CD4-positive, alpha-beta T cell (primary cell): ENCODE measurements around the gene GAS2. TPM values are rescaled to one million over a fixed set of nuclear protein-coding genes. Genes with fewer than 3 reads are reported as not detected.
A peak's percentile ranks its signal among the peaks of the same experiment; 100 is the strongest.

ENCODE experiments used
- ATAC-seq: fragments of 200-7000 bp; cut with Tn5 transposase; one replicate; pipeline ENCODE4 v1.10.0; 2022; ENCODE audit warnings: mild to moderate bottlenecking; ENCODE audit not compliant: poor library complexity
- CTCF ChIA-PET: fragments of 350-600 bp; sonication (Branson Sonifier 250); formaldehyde crosslinking; loops from one replicate; lab custom pipeline; 2021; ENCODE audit warnings: antibody characterized with exemption, inconsistent platforms; lab: Charles Lee
- POLR2A ChIA-PET: fragments of 350-600 bp; sonication (Branson Sonifier 250); formaldehyde crosslinking; loops from one replicate; lab custom pipeline; 2021; ENCODE audit warnings: antibody characterized with exemption, inconsistent platforms; lab: Charles Lee
- DNase-seq, 14 experiments: peaks; one replicate each; pipeline ENCODE4 v3.0.0-alpha.2; 2013 to 2020; ENCODE audit warnings: mixed read lengths in 2 of 14
- H3K27ac ChIP-seq, 2 donors: one replicate each; pipeline versions ENCODE4 v1.5.1 to v1.7.0; 2013; ENCODE audit warnings: low read length in 2 of 2, low read depth in 1 of 2, mild to moderate bottlenecking in 1 of 2
- H3K27me3 ChIP-seq, 2 experiments: 1 replicate in 1 of 2; 2 replicates in 1 of 2; pipeline versions ENCODE4 v1.6.1 to v1.7.0; 2013; ENCODE audit warnings: low read length in 2 of 2, control low read depth in 1 of 2, mild to moderate bottlenecking in 1 of 2, moderate library complexity in 1 of 2; ENCODE audit not compliant: insufficient read depth in 2 of 2, control insufficient read depth in 1 of 2
- H3K36me3 ChIP-seq: one replicate; pipeline ENCODE4 v1.6.1; 2013; ENCODE audit warnings: low read length, control low read depth; ENCODE audit not compliant: insufficient read depth
- H3K4me1 ChIP-seq: one replicate; pipeline ENCODE4 v1.6.1; 2013; ENCODE audit warnings: low read length, control low read depth; ENCODE audit not compliant: insufficient read depth
- H3K4me3 ChIP-seq: one replicate; pipeline ENCODE4 v1.5.1; 2013; ENCODE audit warnings: mild to moderate bottlenecking, low read length, moderate library complexity
- H3K9me3 ChIP-seq, 2 experiments: 1 replicate in 1 of 2; 2 replicates in 1 of 2; pipeline versions ENCODE4 v1.6.1 to v1.7.0; 2013; ENCODE audit warnings: low read length in 2 of 2, mild to moderate bottlenecking in 2 of 2, control low read depth in 1 of 2, moderate library complexity in 1 of 2; ENCODE audit not compliant: control insufficient read depth in 1 of 2, insufficient read depth in 1 of 2
- H3K27ac Mint-ChIP-seq: one replicate; pipeline ENCODE4 v1.8.0; 2020; ENCODE audit warnings: mixed read lengths
- H3K27me3 Mint-ChIP-seq: one replicate; pipeline ENCODE4 v1.8.0; 2021; ENCODE audit warnings: mixed read lengths
- H3K36me3 Mint-ChIP-seq: one replicate; pipeline ENCODE4 v1.8.0; 2021; ENCODE audit warnings: low read depth, mixed read lengths
- H3K4me1 Mint-ChIP-seq: one replicate; pipeline ENCODE4 v1.8.0; 2021; ENCODE audit warnings: low read depth, mixed read lengths
- H3K4me3 Mint-ChIP-seq: one replicate; pipeline ENCODE4 v1.8.0; 2020; ENCODE audit warnings: mild to moderate bottlenecking, mixed read lengths
- H3K9me3 Mint-ChIP-seq: one replicate; pipeline ENCODE4 v1.8.0; 2020; ENCODE audit warnings: mixed read lengths
- CTCF ChIP-seq: fragments of 200-600 bp; IDR thresholded peaks from one replicate; pipeline ENCODE4 v1.8.0; 2022; ENCODE audit warnings: antibody characterized with exemption, mild to moderate bottlenecking
- intact Hi-C, 2 experiments: fragments of 100-400 bp; cut with DNase I in 1 of 2; cut with micrococcal nuclease in 1 of 2; formaldehyde crosslinking; loops; one replicate each; pipeline versions ENCODE4 v1.15.1 to v1.9.0; 2023 to 2025; cut with DNase I, micrococcal nuclease
- total RNA-seq, 174 experiments: library from RNA in 2 of 174; stranded (reverse) in 2 of 174; gene quantifications; one replicate each; pipeline ENCODE4 v1.2.3 and lab custom pipeline; 2021 to 2026

Gene GAS2
- total RNA-seq, 2 experiments from 2014 or later: 2.2 to 2.9 TPM

DNA sequence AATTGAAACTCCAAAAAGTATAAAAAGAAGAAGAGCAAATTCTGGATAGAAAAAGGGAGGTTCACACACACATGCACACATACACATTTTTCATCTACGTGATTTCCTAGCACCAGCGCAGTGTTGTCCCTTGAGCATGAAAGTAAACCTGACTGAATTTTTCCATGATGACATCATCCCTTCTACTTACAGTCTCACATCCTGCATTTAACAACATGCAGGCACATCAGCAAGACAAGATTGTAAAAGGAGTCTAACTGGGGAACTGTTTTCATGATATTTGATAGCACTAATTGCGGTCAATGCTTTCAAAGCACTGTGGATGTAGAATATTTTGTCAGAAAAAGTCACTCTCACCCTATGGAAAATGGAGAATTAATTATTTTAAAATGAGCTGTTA lies 36.6 kb downstream of the GAS2 start:
- Mint-ChIP-seq H3K36me3 (no peaks in the 10 kb centered on the region), H3K4me3 (no peak overlapping the region), H3K27ac (no peak overlapping the region), H3K4me1 (peaks cover 8% of the 10 kb centered on the region), H3K27me3 (no peaks in the 10 kb centered on the region), H3K9me3 (peaks cover 2% of the 10 kb centered on the region)
- intact Hi-C loops: no loop called here
- Histone ChIP-seq H3K4me1 (no peaks in the 10 kb centered on the region), H3K36me3 (no peaks in the 10 kb centered on the region), H3K4me3 (no peak overlapping the region), H3K27ac (no peak overlapping the region), H3K9me3 (no peaks in the 10 kb centered on the region), H3K27me3 (no peaks in the 10 kb centered on the region)
- ATAC-seq: peak; percentile 52
- CTCF ChIA-PET: no interaction called here
- TF ChIP-seq CTCF: no peak
- POLR2A ChIA-PET: no interaction called here
- no peak for DNase-seq

- Mint-ChIP-seq H3K4me3 (no peak overlapping the region), H3K4me1 (peaks cover 8% of the 10 kb centered on the region), H3K36me3 (no peaks in the 10 kb centered on the region), H3K9me3 (peaks cover 2% of the 10 kb centered on the region), H3K27ac (no peak overlapping the region), H3K27me3 (no peaks in the 10 kb centered on the region)
- ChIA-PET CTCF (no interaction called here), POLR2A (no interaction called here)
- Histone ChIP-seq H3K4me3 (no peak overlapping the region), H3K27me3 (no peaks in the 10 kb centered on the region), H3K4me1 (no peaks in the 10 kb centered on the region), H3K36me3 (no peaks in the 10 kb centered on the region), H3K27ac (no peak overlapping the region), H3K9me3 (no peaks in the 10 kb centered on the region)
- ATAC-seq: no peak
- intact Hi-C loops: no loop called here
- DNase-seq: no peak
- no peak for TF ChIP-seq CTCF
Measured at GRCh38 chr11:22703591-22703990, 37.2 kb downstream of the GAS2 start.

DNA sequence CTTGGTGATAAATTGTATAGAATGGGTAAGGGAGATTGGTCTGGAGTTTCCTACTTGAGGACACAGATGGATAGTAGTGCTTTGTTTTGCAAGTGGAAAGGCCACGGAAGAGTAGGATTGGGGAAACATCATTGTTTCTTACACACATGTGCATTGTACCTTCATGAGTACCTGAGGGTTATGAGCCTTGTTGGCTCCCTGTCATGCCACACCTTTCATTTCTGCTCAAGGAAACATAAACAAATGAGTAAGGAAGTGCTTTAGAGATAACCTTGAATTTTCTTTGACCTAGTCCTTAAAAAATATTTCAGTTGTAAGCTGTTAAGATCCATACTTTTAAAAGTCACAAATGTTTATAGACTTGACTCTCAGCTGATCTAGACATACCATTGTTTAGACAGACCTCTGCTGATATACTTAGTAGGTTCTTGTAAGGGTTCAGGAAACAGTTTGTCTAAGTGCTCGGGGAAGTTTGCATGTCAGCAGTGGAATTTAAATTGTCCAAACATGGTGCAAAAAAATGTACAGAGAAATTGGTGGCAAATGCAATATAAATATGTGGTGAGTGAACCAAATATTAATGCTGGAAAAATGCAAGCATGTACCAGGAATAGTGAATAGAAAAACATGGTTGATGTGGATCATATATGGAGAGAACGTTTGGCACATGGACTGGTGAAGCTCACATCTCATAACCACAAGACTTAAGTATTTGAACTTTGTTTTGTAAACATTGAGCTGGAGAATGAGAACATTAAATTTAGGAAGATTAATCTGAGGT lies 40.9 kb downstream of the GAS2 start:
- no peak overlapping the region for H3K27ac Mint-ChIP-seq

More for the DNA sequence above, 40.9 kb downstream of the GAS2 start:
- no peaks in the 10 kb centered on the region for H3K4me1 ChIP-seq
- no peak overlapping the region for H3K4me3 Mint-ChIP-seq
- POLR2A ChIA-PET: no interaction called here
- no peak overlapping the region for H3K4me3 ChIP-seq
- H3K27me3 ChIP-seq: no peaks in the 10 kb centered on the region
- H3K4me1 Mint-ChIP-seq: peaks cover 8% of the 10 kb centered on the region
- DNase-seq (no peak), ATAC-seq (no peak)
- TF ChIP-seq CTCF: no peak
- no peaks in the 10 kb centered on the region for H3K36me3 ChIP-seq
- CTCF ChIA-PET: no interaction called here
- H3K36me3 Mint-ChIP-seq: no peaks in the 10 kb centered on the region
- H3K9me3 ChIP-seq: peaks cover 0 to 3% of the 10 kb centered on the region in 2 experiments
- peaks cover 2% of the 10 kb centered on the region for H3K9me3 Mint-ChIP-seq
- H3K27ac ChIP-seq: no peak overlapping the region
- no peaks in the 10 kb centered on the region for H3K27me3 Mint-ChIP-seq
- intact Hi-C loops: no loop called here
